DMS 273 (cell line): ENCODE results near the gene SDK2.

Source experiments
- DNase-seq: peaks from one replicate; lab custom pipeline; 2025; ENCODE audit not compliant: unreplicated experiment; lab: John Stamatoyannopoulos, UW

SDK2 gene

GRCh38 chr17:73634629-73635028, 9.6 kb downstream of the SDK2 start:
- no peak for DNase-seq

GRCh38 chr17:73633736-73634135, 10.5 kb downstream of the SDK2 start:
- DNase-seq, result no peak

GRCh38 chr17:73632513-73632912, 11.7 kb downstream of the SDK2 start:
- DNase-seq, result no peak

- no peak for DNase-seq
Measured at GRCh38 chr17:73630965-73631595, 13.2 kb downstream of the SDK2 start.

- DNase-seq, result no peak
Measured at GRCh38 chr17:73630531-73630930, 13.7 kb downstream of the SDK2 start.

- DNase-seq, result no peak
Measured at GRCh38 chr17:73628642-73629552, 15.3 kb downstream of the SDK2 start.

- DNase-seq, result no peak
Measured at GRCh38 chr17:73625991-73626673, 18.1 kb downstream of the SDK2 start.

GRCh38 chr17:73625006-73625405, 19.2 kb downstream of the SDK2 start:
- no peak for DNase-seq

GRCh38 chr17:73624496-73624988, 19.7 kb downstream of the SDK2 start:
- no peak for DNase-seq

- no peak for DNase-seq
Measured at GRCh38 chr17:73623818-73624217, 20.4 kb downstream of the SDK2 start.

GRCh38 chr17:73623247-73623646, 21.0 kb downstream of the SDK2 start:
- no peak for DNase-seq

- DNase-seq, result no peak
Measured at GRCh38 chr17:73622381-73622780, 21.9 kb downstream of the SDK2 start.

GRCh38 chr17:73621685-73622084, 22.6 kb downstream of the SDK2 start:
- no peak for DNase-seq

- no peak for DNase-seq
Measured at GRCh38 chr17:73620414-73620813, 23.8 kb downstream of the SDK2 start.

GRCh38 chr17:73617501-73617900, 26.7 kb downstream of the SDK2 start:
- no peak for DNase-seq

- DNase-seq, result no peak
Measured at GRCh38 chr17:73616873-73617404, 27.3 kb downstream of the SDK2 start.

GRCh38 chr17:73616120-73616872, 27.9 kb downstream of the SDK2 start:
- no peak for DNase-seq

GRCh38 chr17:73614256-73614655, 30.0 kb downstream of the SDK2 start:
- no peak for DNase-seq

GRCh38 chr17:73613271-73614233, 30.7 kb downstream of the SDK2 start:
- no peak for DNase-seq
